H9 (cell line): ENCODE results near the gene MTA2. TPM values are rescaled to one million over a fixed set of nuclear protein-coding genes. Genes with fewer than 3 reads are reported as not detected.

ENCODE experiments used
- DNase-seq: peaks from one replicate; pipeline ENCODE4 v3.0.0-alpha.2; 2017
- H2AFZ ChIP-seq: one replicate; pipeline ENCODE4 v1.6.1; 2013; ENCODE audit warnings: mild to moderate bottlenecking, low read length, control low read depth, moderate library complexity
- H2AK5ac ChIP-seq: 2 replicates; pipeline ENCODE4 v1.6.1; 2013; ENCODE audit warnings: low read length, control low read depth, mixed read lengths; ENCODE audit not compliant: insufficient read length
- H2BK120ac ChIP-seq: one replicate; pipeline ENCODE4 v1.6.1; 2013; ENCODE audit warnings: low read depth, mild to moderate bottlenecking, low read length, control low read depth, inconsistent platforms; ENCODE audit not compliant: poor library complexity, severe bottlenecking
- H2BK12ac ChIP-seq: 2 replicates; pipeline ENCODE4 v1.6.1; 2013; ENCODE audit warnings: low read length, control low read depth, mixed read lengths, low read depth; ENCODE audit not compliant: insufficient read length
- H2BK15ac ChIP-seq: 2 replicates; pipeline ENCODE4 v1.6.1; 2013; ENCODE audit warnings: low read depth, low read length, control low read depth
- H2BK20ac ChIP-seq: one replicate; pipeline ENCODE4 v1.6.1; 2013; ENCODE audit warnings: low read depth, mild to moderate bottlenecking, low read length, control low read depth, inconsistent platforms; ENCODE audit not compliant: poor library complexity, severe bottlenecking
- H2BK5ac ChIP-seq: 2 replicates; pipeline ENCODE4 v1.6.1; 2013; ENCODE audit warnings: low read length, control low read depth, mixed read lengths; ENCODE audit not compliant: insufficient read length
- H3K14ac ChIP-seq: 2 replicates; pipeline ENCODE4 v1.6.1; 2013; ENCODE audit warnings: low read length, control low read depth; ENCODE audit not compliant: insufficient read depth
- H3K18ac ChIP-seq: 2 replicates; pipeline ENCODE4 v1.6.1; 2013; ENCODE audit warnings: low read depth, mild to moderate bottlenecking, mixed read lengths, low read length, control low read depth; ENCODE audit not compliant: insufficient read length
- H3K23ac ChIP-seq: 2 replicates; pipeline ENCODE4 v1.6.1; 2013; ENCODE audit warnings: low read length, control low read depth, mixed read lengths, low read depth; ENCODE audit not compliant: insufficient read length
- H3K23me2 ChIP-seq: 2 replicates; pipeline ENCODE4 v1.6.1; 2013; ENCODE audit warnings: low read depth, mild to moderate bottlenecking, mixed read lengths, low read length, control low read depth; ENCODE audit not compliant: insufficient read length, poor library complexity, severe bottlenecking
- H3K27ac ChIP-seq: 2 replicates; pipeline ENCODE4 v1.5.1; 2013; ENCODE audit warnings: low read length, control low read depth, mixed read lengths, low read depth; ENCODE audit not compliant: insufficient read length
- H3K27me3 ChIP-seq: 2 replicates; pipeline ENCODE4 v1.6.1; 2013; ENCODE audit warnings: low read length, control low read depth, inconsistent platforms; ENCODE audit not compliant: insufficient read depth
- H3K4ac ChIP-seq: 2 replicates; pipeline ENCODE4 v1.6.1; 2013; ENCODE audit warnings: low read depth, mild to moderate bottlenecking, control low read depth, inconsistent platforms, low read length, moderate library complexity
- H3K4me1 ChIP-seq: 2 replicates; pipeline ENCODE4 v1.6.1; 2013; ENCODE audit warnings: low read length, control low read depth, inconsistent platforms; ENCODE audit not compliant: insufficient read depth
- H3K4me2 ChIP-seq: 2 replicates; pipeline ENCODE4 v1.6.1; 2013; ENCODE audit warnings: low read length, control low read depth, mixed read lengths; ENCODE audit not compliant: insufficient read length, insufficient read depth
- H3K56ac ChIP-seq: 2 replicates; pipeline ENCODE4 v1.6.1; 2013; ENCODE audit warnings: low read depth, mild to moderate bottlenecking, mixed read lengths, low read length, control low read depth; ENCODE audit not compliant: insufficient read length
- H3K79me1 ChIP-seq: 2 replicates; pipeline ENCODE4 v1.6.1; 2013; ENCODE audit warnings: low read depth, mild to moderate bottlenecking, moderate library complexity, low read length, control low read depth, inconsistent platforms; ENCODE audit not compliant: insufficient read depth, poor library complexity, severe bottlenecking
- H3K79me2 ChIP-seq: 2 replicates; pipeline ENCODE4 v1.6.1; 2013; ENCODE audit warnings: low read length, control low read depth, inconsistent platforms; ENCODE audit not compliant: insufficient read depth
- H3K9ac ChIP-seq: 2 replicates; pipeline ENCODE4 v1.6.1; 2013; ENCODE audit warnings: low read length, control low read depth, mixed read lengths; ENCODE audit not compliant: insufficient read length; ENCODE audit errors: extremely low read depth
- H3K9me3 ChIP-seq: one replicate; pipeline ENCODE4 v1.6.1; 2013; ENCODE audit warnings: low read depth, low read length, inconsistent platforms; ENCODE audit not compliant: control insufficient read depth
- H3T11ph ChIP-seq: one replicate; pipeline ENCODE4 v1.6.1; 2013; ENCODE audit warnings: mild to moderate bottlenecking, low read length, control low read depth, inconsistent platforms
- H4K20me1 ChIP-seq: one replicate; pipeline ENCODE4 v1.6.1; 2013; ENCODE audit not compliant: control insufficient read depth, insufficient read length, insufficient read depth
- H4K5ac ChIP-seq: 2 replicates; pipeline ENCODE4 v1.6.1; 2013; ENCODE audit warnings: low read depth, mild to moderate bottlenecking, mixed read lengths, low read length, control low read depth; ENCODE audit not compliant: insufficient read length
- H4K8ac ChIP-seq: replicated peaks from 2 replicates; pipeline ENCODE4 v1.6.1; 2013; ENCODE audit warnings: low read length, control low read depth, mixed read lengths, low read depth; ENCODE audit not compliant: insufficient read length
- H4K91ac ChIP-seq: 2 replicates; pipeline ENCODE4 v1.6.1; 2013; ENCODE audit warnings: low read depth, mild to moderate bottlenecking, moderate library complexity, mixed read lengths, low read length, control low read depth; ENCODE audit not compliant: insufficient read length
- H3K27ac Mint-ChIP-seq, 3 experiments: 2 replicates in 2 of 3; 3 replicates in 1 of 3; pipeline ENCODE4 v1.8.0; 2020 to 2021; ENCODE audit warnings: mixed read lengths in 3 of 3, mild to moderate bottlenecking in 1 of 3, moderate library complexity in 1 of 3
- H3K27me3 Mint-ChIP-seq: 2 replicates; pipeline ENCODE4 v1.8.0; 2021; ENCODE audit warnings: low read depth, mild to moderate bottlenecking, moderate library complexity, mixed read lengths
- H3K36me3 Mint-ChIP-seq, 3 experiments: 2 replicates in 2 of 3; 3 replicates in 1 of 3; pipeline ENCODE4 v1.8.0; 2020 to 2021; ENCODE audit warnings: low read depth in 3 of 3, mixed read lengths in 3 of 3; ENCODE audit not compliant: insufficient read depth in 1 of 3
- H3K4me1 Mint-ChIP-seq, 2 experiments: 2 replicates each; pipeline ENCODE4 v1.8.0; 2020; ENCODE audit warnings: mixed read lengths in 2 of 2
- H3K4me3 Mint-ChIP-seq, 2 experiments: 2 replicates in 1 of 2; 3 replicates in 1 of 2; pipeline ENCODE4 v1.8.0; 2020 to 2021; ENCODE audit warnings: mild to moderate bottlenecking in 2 of 2, mixed read lengths in 2 of 2, moderate library complexity in 1 of 2
- H3K9me3 Mint-ChIP-seq, 2 experiments: 2 replicates in 1 of 2; 3 replicates in 1 of 2; pipeline ENCODE4 v1.8.0; 2020; ENCODE audit warnings: mild to moderate bottlenecking in 2 of 2, mixed read lengths in 2 of 2, moderate library complexity in 1 of 2
- CTCF ChIP-seq: fragments of 200-600 bp; sonication (generic); conservative IDR thresholded peaks from 3 replicates; pipeline ENCODE4 v1.8.0; 2021; ENCODE audit warnings: antibody characterized with exemption, mild to moderate bottlenecking
- WGBS: extraction: QIAGEN DNeasy Blood & Tissue Kit; methylation state at CpG from one replicate; pipeline ENCODE4 v1.1.7; 2013; ENCODE audit warnings: missing lambda C conversion rate, low lambda C conversion rate, mixed read lengths; ENCODE audit not compliant: insufficient read length; ENCODE audit errors: extremely low coverage; 5-methylcytosine and 5-hydroxymethylcytosine counted together
- total RNA-seq: library from RNA; stranded (reverse); gene quantifications from 2 replicates; pipeline ENCODE4 v1.2.1, GENCODE V29; 2021

The MTA2 gene
- total RNA-seq, 1 experiment from 2014 or later: 143 TPM

- H3K36me3 Mint-ChIP-seq: peaks cover 72 to 88% (median 86%) of the 10 kb centered on the region in 3 experiments
- Histone ChIP-seq H4K20me1 (no peaks in the 10 kb centered on the region), H3K9ac (no peak overlapping the region), H2BK20ac (no peak overlapping the region), H3K27ac (no peak overlapping the region), H3K79me1 (peaks cover 8% of the 10 kb centered on the region), H3K23me2 (peaks cover 11% of the 10 kb centered on the region), H3K79me2 (peaks cover 16% of the 10 kb centered on the region; the same call in 1 of the 2 replicates), H3K4me2 (no peak overlapping the region), H4K8ac (no peak overlapping the region), H3K14ac (no peak overlapping the region), H2BK15ac (no peak overlapping the region), H3K18ac (no peak overlapping the region), H3K4me1 (no peaks in the 10 kb centered on the region), H3K9me3 (no peaks in the 10 kb centered on the region), H2BK12ac (no peak overlapping the region), H2AFZ (no peak overlapping the region), H3K4ac (no peak overlapping the region), H3K23ac (no peak overlapping the region), H2BK120ac (no peak overlapping the region), H4K5ac (no peak overlapping the region), H3T11ph (no peak overlapping the region), H3K27me3 (no peaks in the 10 kb centered on the region), H2AK5ac (no peak overlapping the region), H2BK5ac (no peak overlapping the region), H3K56ac (no peak overlapping the region), H4K91ac (no peak overlapping the region)
- H3K9me3 Mint-ChIP-seq: no peaks in the 10 kb centered on the region
- peak overlapping the region in 1 of 3 experiments; percentile 23; a peak in 1 of 7 replicates for H3K27ac Mint-ChIP-seq
- peaks cover 33 to 34% of the 10 kb centered on the region in 2 experiments for H3K4me1 Mint-ChIP-seq
- H3K4me3 Mint-ChIP-seq: no peak overlapping the region
- no peak for DNase-seq
- no CpG with 5 or more reads among the region's 1 CpG for WGBS
- no peak for TF ChIP-seq CTCF
- no peaks in the 10 kb centered on the region for H3K27me3 Mint-ChIP-seq
Measured at GRCh38 chr11:62569611-62570010, 32.1 kb downstream of the MTA2 start.
